ENCODE results near the gene TRIO. TPM values are rescaled to one million over a fixed set of nuclear protein-coding genes. Genes with fewer than 3 reads are reported as not detected.

TRIO gene
- total RNA-seq, 1 donor from 2014 or later = 148 TPM

DNA sequence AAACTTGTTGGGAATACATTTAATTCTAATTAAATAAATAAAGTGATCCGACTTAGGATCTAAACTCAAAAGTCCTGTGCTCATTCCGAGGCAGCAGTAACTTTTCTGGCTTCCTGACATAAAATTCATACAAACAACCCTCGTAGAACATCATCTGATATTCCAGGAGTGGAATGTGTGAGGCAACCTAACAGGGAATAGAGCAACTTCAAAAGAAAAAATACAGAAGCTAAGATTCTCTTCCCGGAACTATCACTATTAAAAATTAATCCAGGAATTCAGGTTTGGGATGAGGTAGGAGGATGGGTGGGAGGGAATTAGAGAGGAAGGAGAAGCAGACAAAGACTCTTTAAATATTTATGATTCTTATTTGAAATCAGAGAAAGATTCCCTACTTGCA is 32.9 kb upstream of the TRIO start:
- intact Hi-C loops (cut with DNase I) = no loop called here

DNA sequence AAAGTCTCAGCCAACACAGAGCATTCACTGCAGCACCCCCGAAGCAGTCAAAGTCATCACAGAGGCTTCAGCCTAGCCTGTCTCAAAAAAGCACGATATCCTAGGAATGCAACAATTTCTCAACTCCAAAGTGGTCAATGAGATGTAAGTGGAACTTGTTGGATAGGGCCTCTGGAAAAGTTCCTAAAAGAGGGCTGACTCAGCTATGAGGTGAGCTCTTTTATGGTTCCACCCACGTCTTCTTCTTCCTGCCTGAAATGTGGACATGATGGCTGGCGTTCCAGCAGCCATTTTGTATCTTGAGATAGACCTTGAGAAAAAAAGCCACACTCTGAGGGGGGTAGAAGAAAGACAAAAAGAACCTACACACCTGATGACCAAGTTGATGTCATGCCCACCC is 32.5 kb upstream of the TRIO start:
- TF ChIP-seq CTCF (IDR thresholded peaks at IDR 0.05) = no peak
- intact Hi-C loops (cut with DNase I) = no loop called here
- peak; percentile 23 for ATAC-seq

More for the DNA sequence above, 32.9 kb upstream of the TRIO start:
- Histone ChIP-seq H3K4me3 (no peak overlapping the region), H3K4me1 (peaks cover 18% of the 10 kb centered on the region), H3K27me3 (no peaks in the 10 kb centered on the region), H3K36me3 (no peaks in the 10 kb centered on the region), H3K9me3 (no peaks in the 10 kb centered on the region), H3K27ac (no peak overlapping the region)
- DNase-seq (no peak), ATAC-seq (no peak)
- TF ChIP-seq CTCF (IDR thresholded peaks at IDR 0.05) = no peak

DNA sequence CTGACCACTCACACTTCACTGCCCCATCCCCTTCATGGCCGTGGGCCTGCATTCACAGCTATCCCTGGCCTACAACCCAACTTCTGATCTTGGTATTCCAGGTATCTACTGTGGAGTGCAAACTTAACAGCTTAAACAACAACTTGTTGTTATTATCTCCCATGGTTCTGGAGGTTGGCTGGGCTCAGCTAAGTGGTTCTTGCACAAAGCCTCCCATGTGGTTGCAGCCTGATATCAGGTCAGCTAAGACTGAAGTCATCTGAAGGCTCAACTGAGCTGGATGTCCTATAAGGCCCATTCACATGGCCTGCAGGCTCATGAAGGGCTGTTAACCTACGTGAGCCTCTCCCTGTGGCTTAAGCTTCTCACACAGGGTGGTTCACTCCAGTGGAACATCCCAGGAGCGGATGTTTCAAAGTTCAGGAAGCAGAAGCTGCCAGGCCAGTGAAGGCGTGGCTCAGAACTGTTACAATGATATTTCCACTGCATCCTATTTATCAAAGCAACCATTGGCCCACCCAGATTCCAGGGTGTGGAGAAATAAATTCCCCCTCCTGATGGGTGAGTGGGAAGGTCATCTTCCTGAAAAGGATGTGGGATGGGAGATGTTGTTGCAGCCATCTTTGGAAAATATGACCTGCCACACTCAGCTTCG is 30.0 kb upstream of the TRIO start:
- TF ChIP-seq CTCF (IDR thresholded peaks at IDR 0.05) = no peak
- intact Hi-C loops (cut with DNase I) = no loop called here
- Histone ChIP-seq H3K36me3 (no peaks in the 10 kb centered on the region), H3K4me1 (peaks cover 15% of the 10 kb centered on the region), H3K9me3 (no peaks in the 10 kb centered on the region), H3K4me3 (no peak overlapping the region), H3K27ac (peak overlapping the region; percentile 6), H3K27me3 (no peaks in the 10 kb centered on the region)
- DNase-seq (no peak), ATAC-seq (peak; percentile 57)

More for the DNA sequence above, 32.5 kb upstream of the TRIO start:
- no peak overlapping the region for H3K4me3 ChIP-seq
- H3K4me1 ChIP-seq = peaks cover 18% of the 10 kb centered on the region
- no peaks in the 10 kb centered on the region for H3K9me3 ChIP-seq
- no peak overlapping the region for H3K27ac ChIP-seq
- no peak for DNase-seq
- H3K36me3 ChIP-seq = no peaks in the 10 kb centered on the region
- H3K27me3 ChIP-seq = no peaks in the 10 kb centered on the region

GRCh38 chr5:14114615-14115251 is 28.4 kb upstream of the TRIO start:
- Histone ChIP-seq H3K4me1 (peaks cover 2% of the 10 kb centered on the region), H3K27ac (no peak overlapping the region), H3K27me3 (no peaks in the 10 kb centered on the region), H3K4me3 (no peak overlapping the region), H3K9me3 (no peaks in the 10 kb centered on the region), H3K36me3 (no peaks in the 10 kb centered on the region)
- ATAC-seq (no peak), DNase-seq (no peak)
- intact Hi-C loops (cut with DNase I) = no loop called here
- TF ChIP-seq CTCF (IDR thresholded peaks at IDR 0.05) = no peak

DNA sequence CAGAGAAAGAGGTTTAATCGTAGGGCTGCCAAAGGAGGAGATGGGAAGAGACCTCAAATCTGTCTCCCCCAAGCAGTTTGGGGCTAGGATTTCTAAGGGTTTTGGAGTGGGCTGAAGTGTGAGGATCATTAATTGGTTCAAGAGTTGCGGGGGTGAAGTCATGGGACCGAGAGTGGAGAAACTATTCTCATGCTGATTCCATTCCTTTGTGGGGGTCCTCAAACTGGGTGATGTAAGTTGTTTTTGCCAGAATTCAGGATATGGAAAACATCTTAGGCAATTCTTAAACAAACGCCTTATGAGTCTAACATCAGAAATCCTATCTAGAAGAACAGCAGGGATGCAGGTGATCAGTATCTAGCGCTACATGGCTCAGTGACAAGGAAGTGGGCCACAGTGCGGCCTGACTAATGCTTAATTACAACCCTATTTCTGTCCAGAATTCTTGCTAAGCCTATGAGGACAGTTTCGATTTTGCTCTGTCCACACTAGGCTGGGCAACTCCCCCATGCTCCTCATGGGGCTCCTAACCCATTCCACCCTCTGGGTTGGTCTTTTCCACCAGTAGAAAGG is 27.7 kb upstream of the TRIO start:
- no peak overlapping the region for H3K4me3 ChIP-seq
- TF ChIP-seq CTCF (IDR thresholded peaks at IDR 0.05) = no peak
- no peaks in the 10 kb centered on the region for H3K27me3 ChIP-seq
- no peak for ATAC-seq
- H3K36me3 ChIP-seq = no peaks in the 10 kb centered on the region
- no peaks in the 10 kb centered on the region for H3K9me3 ChIP-seq
- intact Hi-C loops (cut with DNase I) = no loop called here
- no peaks in the 10 kb centered on the region for H3K4me1 ChIP-seq
- DNase-seq = no peak
- H3K27ac ChIP-seq = no peak overlapping the region

Data from upper lobe of right lung (tissue), 1 donor.